ENCODE data around the gene VPS13D.
"Not testable (repeated sequence)": the region's sequence is repeated elsewhere in the genome, so short reads cannot be mapped to it uniquely, and the experiment has no call there.

VPS13D gene

GRCh38 chr1:12196641-12197482 lies 33.0 kb upstream of the VPS13D start:
- no peak for DNase-seq (ENCODE audit: low read depth)

- no peak for DNase-seq (ENCODE audit: low read depth)
Measured at GRCh38 chr1:12197483-12197880, 32.3 kb upstream of the VPS13D start.

- DNase-seq (ENCODE audit: low read depth) = no peak
Measured at GRCh38 chr1:12200208-12200607, 29.6 kb upstream of the VPS13D start.

GRCh38 chr1:12201352-12202189 lies 28.3 kb upstream of the VPS13D start:
- no peak for DNase-seq (ENCODE audit: low read depth)

GRCh38 chr1:12202190-12202497 lies 27.7 kb upstream of the VPS13D start:
- no peak for DNase-seq (ENCODE audit: low read depth)

- no peak for DNase-seq (ENCODE audit: low read depth)
Measured at GRCh38 chr1:12202577-12202976, 27.3 kb upstream of the VPS13D start.

- no peak for DNase-seq (ENCODE audit: low read depth)
Measured at GRCh38 chr1:12203216-12204007, 26.4 kb upstream of the VPS13D start.

- DNase-seq (ENCODE audit: low read depth) = no peak
Measured at GRCh38 chr1:12204140-12204539, 25.7 kb upstream of the VPS13D start.

- no peak for DNase-seq (ENCODE audit: low read depth)
Measured at GRCh38 chr1:12204754-12205658, 24.8 kb upstream of the VPS13D start.

- DNase-seq (ENCODE audit: low read depth) = no peak
Measured at GRCh38 chr1:12206238-12206637, 23.6 kb upstream of the VPS13D start.

- DNase-seq (ENCODE audit: low read depth) = no peak
Measured at GRCh38 chr1:12206792-12207424, 22.9 kb upstream of the VPS13D start.

GRCh38 chr1:12208271-12208670 lies 21.6 kb upstream of the VPS13D start:
- DNase-seq (ENCODE audit: low read depth) = no peak

- no peak for DNase-seq (ENCODE audit: low read depth)
Measured at GRCh38 chr1:12208764-12209494, 20.9 kb upstream of the VPS13D start.

GRCh38 chr1:12209495-12209832 lies 20.4 kb upstream of the VPS13D start:
- DNase-seq (ENCODE audit: low read depth) = no peak

GRCh38 chr1:12215118-12215961 lies 14.5 kb upstream of the VPS13D start:
- no peak for DNase-seq (ENCODE audit: low read depth)

- DNase-seq (ENCODE audit: low read depth) = no peak
Measured at GRCh38 chr1:12219800-12220199, 10.0 kb upstream of the VPS13D start.

GRCh38 chr1:12220890-12221289 lies 8.9 kb upstream of the VPS13D start:
- DNase-seq (ENCODE audit: low read depth) = no peak

GRCh38 chr1:12222700-12223099 lies 7.1 kb upstream of the VPS13D start:
- not testable (repeated sequence) for DNase-seq (ENCODE audit: low read depth)

GRCh38 chr1:12224092-12224491 lies 5.7 kb upstream of the VPS13D start:
- DNase-seq (ENCODE audit: low read depth) = not testable (repeated sequence)
